Measurements from ENCODE around the gene GOLGA5.

- TF ChIP-seq CTCF (IDR thresholded peaks at IDR 0.05) = no peak
- no peak for TF ChIP-seq POLR2A (IDR thresholded peaks at IDR 0.05)
These were observed 12.8 kb upstream of the GOLGA5 start for GRCh38 chr14:92781350-92781749.
